Loucy (cell line): ENCODE measurements around the gene TUBG1.
A peak's percentile ranks its signal among the peaks of the same experiment; 100 is the strongest.

Experiments used
- H2AFZ ChIP-seq: fragments of 200-600 bp; sonication (generic); 2 replicates; pipeline ENCODE4 v1.6.0; 2016; ENCODE audit warnings: antibody characterized with exemption, mild to moderate bottlenecking, low read length, moderate library complexity
- H3F3A ChIP-seq: fragments of 200-600 bp; 2 replicates; pipeline ENCODE4 v1.6.0; 2016; ENCODE audit warnings: antibody characterized with exemption, low read depth, mild to moderate bottlenecking
- H3K27me3 ChIP-seq: fragments of 200-600 bp; sonication (generic); 2 replicates; pipeline ENCODE4 v1.6.1; 2014; ENCODE audit warnings: low read length, mild to moderate bottlenecking; ENCODE audit not compliant: insufficient read depth, poor library complexity, severe bottlenecking
- H3K36me3 ChIP-seq: fragments of 200-600 bp; sonication (generic); 2 replicates; pipeline ENCODE4 v1.6.1; 2016; ENCODE audit warnings: low read length; ENCODE audit not compliant: insufficient read depth
- H3K4me1 ChIP-seq: fragments of 200-600 bp; sonication (generic); 2 replicates; pipeline ENCODE4 v1.5.1; 2014; ENCODE audit warnings: low read length, mild to moderate bottlenecking; ENCODE audit not compliant: insufficient read depth, poor library complexity, severe bottlenecking
- H3K4me2 ChIP-seq: fragments of 200-600 bp; sonication (generic); 2 replicates; pipeline ENCODE4 v1.6.0; 2014; ENCODE audit warnings: antibody characterized with exemption, low read length, low read depth, mild to moderate bottlenecking; ENCODE audit not compliant: poor library complexity, severe bottlenecking
- H3K4me3 ChIP-seq: fragments of 200-600 bp; sonication (generic); 2 replicates; pipeline ENCODE4 v1.5.1; 2014; ENCODE audit warnings: low read length, mild to moderate bottlenecking, mixed read lengths; ENCODE audit not compliant: poor library complexity, severe bottlenecking
- H3K79me2 ChIP-seq: fragments of 200-600 bp; sonication (generic); 2 replicates; pipeline ENCODE4 v1.6.1; 2014; ENCODE audit warnings: low read length; ENCODE audit not compliant: insufficient read depth
- H3K9ac ChIP-seq: fragments of 200-600 bp; sonication (generic); 2 replicates; pipeline ENCODE4 v1.6.0; 2014; ENCODE audit warnings: mild to moderate bottlenecking, low read depth, low read length, moderate library complexity; ENCODE audit not compliant: poor library complexity, severe bottlenecking
- H3K9me2 ChIP-seq: fragments of 200-600 bp; sonication (generic); replicated peaks from 2 replicates; pipeline ENCODE4 v1.6.1; 2016; ENCODE audit warnings: low read depth, low read length, mixed read lengths
- H3K9me3 ChIP-seq: fragments of 200-600 bp; sonication (generic); 2 replicates; pipeline ENCODE4 v1.6.1; 2014; ENCODE audit warnings: mild to moderate bottlenecking, antibody characterized with exemption, low read length, low read depth; ENCODE audit not compliant: insufficient read depth
- H4K20me1 ChIP-seq: fragments of 200-600 bp; sonication (generic); 2 replicates; pipeline ENCODE4 v1.6.0; 2014; ENCODE audit warnings: antibody characterized with exemption, low read length, mild to moderate bottlenecking; ENCODE audit not compliant: insufficient read depth, poor library complexity, severe bottlenecking
- CTCF ChIP-seq: fragments of 200-600 bp; sonication (generic); conservative IDR thresholded peaks from 2 replicates; pipeline ENCODE4 v1.5.1; 2014; ENCODE audit warnings: mild to moderate bottlenecking, antibody characterized with exemption, low read length
- EZH2phosphoT487 ChIP-seq: fragments of 200-600 bp; IDR thresholded peaks from 2 replicates; pipeline ENCODE4 v1.6.1; 2018; ENCODE audit warnings: antibody characterized with exemption, mild to moderate bottlenecking, moderate library complexity, borderline replicate concordance

Gene TUBG1

GRCh38 chr17:42609182-42609813 is at the start of gene TUBG1, which contains the start of gene RETREG3:
Gene TUBG1, plus strand, starts transcription at chr17:42609683. Its CDS starts 55 bp downstream, at chr17:42609738.
Gene RETREG3, minus strand, starts transcription at chr17:42609374. Its CDS starts 50 bp downstream, at chr17:42609324.
- H3K4me3 ChIP-seq, result peak within 1 kb of the TSS; percentile 90
- H3K27me3 ChIP-seq, result no peaks in the 10 kb centered on the region
- H3F3A ChIP-seq, result no peaks in the 10 kb centered on the region
- peaks cover 18% of the 10 kb centered on the region for H4K20me1 ChIP-seq
- TF ChIP-seq CTCF, result peak; percentile 26; the same call in 1 of the 2 replicates
- no peak for TF ChIP-seq EZH2phosphoT487
- H3K4me2 ChIP-seq, result peak within 1 kb of the TSS; percentile 75
- H3K36me3 ChIP-seq, result peaks cover 18% of the 10 kb centered on the region; the same call in 1 of the 2 replicates
- peak within 1 kb of the TSS; percentile 77 for H2AFZ ChIP-seq
- no peaks in the 10 kb centered on the region for H3K9me2 ChIP-seq
- peak within 1 kb of the TSS; percentile 86 for H3K9ac ChIP-seq
- H3K4me1 ChIP-seq, result peaks cover 22% of the 10 kb centered on the region
- peaks cover 71% of the 10 kb centered on the region for H3K79me2 ChIP-seq
- H3K9me3 ChIP-seq, result no peaks in the 10 kb centered on the region

- TF ChIP-seq CTCF (no peak), EZH2phosphoT487 (no peak)
- Histone ChIP-seq H3K9me2 (no peaks in the 10 kb centered on the region), H3K9ac (peak overlapping the region; percentile 22), H3K9me3 (no peaks in the 10 kb centered on the region), H3K79me2 (peaks cover 39% of the 10 kb centered on the region), H3F3A (0 out of 2 replicates have a peak, but pooled peaks cover 6% of the 10 kb centered on the region), H2AFZ (no peak overlapping the region), H3K36me3 (peaks cover 6% of the 10 kb centered on the region; the same call in 1 of the 2 replicates), H3K4me1 (peaks cover 20% of the 10 kb centered on the region), H3K27me3 (no peaks in the 10 kb centered on the region), H3K4me3 (no peak overlapping the region), H4K20me1 (peaks cover 9% of the 10 kb centered on the region), H3K4me2 (peak overlapping the region; percentile 4)
Observed at GRCh38 chr17:42560246-42560645, 49.2 kb upstream of the TUBG1 start.

- Histone ChIP-seq H3K9me2 (no peaks in the 10 kb centered on the region), H4K20me1 (peaks cover 9% of the 10 kb centered on the region), H3K4me1 (peaks cover 29% of the 10 kb centered on the region), H3K4me2 (peak within 1 kb of the TSS; percentile 84), H3K27me3 (no peaks in the 10 kb centered on the region), H3K4me3 (peak within 1 kb of the TSS; percentile 99), H3K9ac (peak within 1 kb of the TSS; percentile 92), H3K36me3 (peaks cover 10% of the 10 kb centered on the region; the same call in 1 of the 2 replicates), H3K9me3 (no peaks in the 10 kb centered on the region), H2AFZ (peak within 1 kb of the TSS; percentile 91), H3F3A (peaks cover 6% of the 10 kb centered on the region; the same call in 1 of the 2 replicates), H3K79me2 (peaks cover 46% of the 10 kb centered on the region)
- TF ChIP-seq CTCF (no peak), EZH2phosphoT487 (no peak)
Observed at GRCh38 chr17:42561897-42562387, 47.5 kb upstream of the TUBG1 start, which contains the start of gene COASY. Gene COASY, plus strand, starts transcription at chr17:42562148. Its CDS starts 475 bp downstream, at chr17:42562623.
